SK-N-SH (cell line): ENCODE results near the gene PBX2.

Experiments
- CTCF ChIP-seq: fragments of 200-600 bp; sonication (generic); IDR thresholded peaks from 2 replicates; pipeline ENCODE4 v1.6.1; 2017; ENCODE audit warnings: antibody characterized with exemption, mild to moderate bottlenecking, moderate library complexity
- ELF1 ChIP-seq: IDR thresholded peaks from 2 replicates; pipeline ENCODE4 v1.4.0; 2012
- EP300 ChIP-seq, 2 experiments: IDR thresholded peaks; 2 replicates each; pipeline versions ENCODE4 v1.4.0 to v1.6.1; 2012; ENCODE audit warnings: borderline replicate concordance in 1 of 2, low read depth in 1 of 2, low read length in 1 of 2
- FOXJ3 ChIP-seq: sonication (generic); formaldehyde crosslinking; IDR thresholded peaks from 2 replicates; pipeline ENCODE4 v1.5.1; 2020; ENCODE audit warnings: mild to moderate bottlenecking, missing genetic modification reagents
- REST ChIP-seq: IDR thresholded peaks from 2 replicates; pipeline ENCODE4 v1.6.1; 2012; ENCODE audit warnings: mild to moderate bottlenecking, low read depth, low read length, moderate library complexity
- RFX5 ChIP-seq: IDR thresholded peaks from 2 replicates; pipeline ENCODE4 v1.6.1; 2012; ENCODE audit warnings: mild to moderate bottlenecking, improper control_type of control experiment, low read length
- TAF1 ChIP-seq: IDR thresholded peaks from 2 replicates; pipeline ENCODE4 v1.6.1; 2012; ENCODE audit warnings: low read depth, mild to moderate bottlenecking, low read length, moderate library complexity, borderline replicate concordance
- TF ChIP-seq, protein P1 (sequence below): IDR thresholded peaks from 2 replicates; pipeline ENCODE4 v1.4.0; 2012; ENCODE audit warnings: low read depth, borderline replicate concordance

DNA sequence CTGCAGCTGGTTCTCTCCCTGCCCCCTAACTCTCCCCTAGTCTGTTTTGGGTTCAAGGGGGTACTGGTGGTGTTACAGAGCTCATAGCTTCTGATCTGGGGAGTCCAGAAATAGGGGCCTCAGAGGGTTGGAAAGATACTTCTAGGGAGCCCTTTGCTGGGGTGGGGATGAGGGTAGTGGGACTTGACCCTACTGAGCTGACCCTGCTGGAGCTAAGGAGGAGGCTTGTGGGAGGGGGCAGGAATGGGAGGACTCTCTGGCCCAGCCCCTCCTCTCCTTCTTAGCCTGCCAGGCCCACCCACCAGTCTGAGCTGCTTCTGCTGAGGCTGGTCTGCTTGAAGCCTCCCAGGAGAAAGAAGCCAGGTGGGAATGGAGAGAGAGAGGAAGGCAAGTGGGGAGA is 25.7 kb downstream of the PBX2 start, which contains the start of gene EGFL8:
- no peak for TF ChIP-seq CTCF
- no peak for TF ChIP-seq TAF1
- no peak for TF ChIP-seq FOXJ3 (CRISPR knock-in tag)
- TF ChIP-seq, protein P1, sequence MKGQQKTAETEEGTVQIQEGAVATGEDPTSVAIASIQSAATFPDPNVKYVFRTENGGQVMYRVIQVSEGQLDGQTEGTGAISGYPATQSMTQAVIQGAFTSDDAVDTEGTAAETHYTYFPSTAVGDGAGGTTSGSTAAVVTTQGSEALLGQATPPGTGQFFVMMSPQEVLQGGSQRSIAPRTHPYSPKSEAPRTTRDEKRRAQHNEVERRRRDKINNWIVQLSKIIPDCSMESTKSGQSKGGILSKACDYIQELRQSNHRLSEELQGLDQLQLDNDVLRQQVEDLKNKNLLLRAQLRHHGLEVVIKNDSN, result no peak
- TF ChIP-seq EP300 (IDR thresholded peaks at IDR 0.05; ENCODE audit: borderline replicate concordance in 1 of 2, low read depth in 1 of 2, low read length in 1 of 2), result no peak
- TF ChIP-seq ELF1, result no peak
- no peak for TF ChIP-seq RFX5
- no peak for TF ChIP-seq REST
